GM13976 (cell line): ENCODE results near the gene CDH10.

Experiments used
- DNase-seq: peaks from one replicate; pipeline ENCODE4 v3.0.0; 2012; ENCODE audit warnings: low spot score
- CTCF ChIP-seq: IDR thresholded peaks from 2 replicates; pipeline ENCODE4 v1.5.1; 2012; ENCODE audit warnings: borderline replicate concordance, mild to moderate bottlenecking; ENCODE audit not compliant: insufficient read depth; ENCODE audit errors: extremely low read depth, missing control alignments, control extremely low read depth
- in situ Hi-C: fragments of 300-500 bp; cut with MboI; formaldehyde crosslinking; loops from one replicate; pipeline ENCODE4 v1.12.0; 2022; ENCODE audit warnings: low sequenced_read_pairs, mixed read lengths, inconsistent platforms; ENCODE audit not compliant: unreplicated experiment

CDH10 gene

DNA sequence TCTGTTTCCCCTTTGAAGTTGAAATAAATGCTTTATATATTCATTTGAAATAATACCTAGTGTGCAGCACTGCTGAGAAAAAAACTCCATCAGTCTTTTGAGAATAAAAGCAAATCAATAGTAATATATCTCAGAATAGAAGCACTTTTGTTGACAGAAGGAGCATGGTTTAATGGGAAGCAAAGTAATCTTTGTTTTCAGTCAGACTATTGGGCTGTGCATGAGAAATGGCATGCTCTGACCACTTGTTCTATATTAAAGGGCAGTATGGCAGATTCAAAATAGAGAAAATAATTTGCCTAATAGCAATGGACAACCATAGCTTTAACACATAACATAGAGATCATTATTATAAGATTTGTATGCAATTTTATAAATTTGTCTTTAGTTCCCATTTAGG is 12.4 kb downstream of the CDH10 start:
- in situ Hi-C loops = no loop called here
- no peak for DNase-seq
- TF ChIP-seq CTCF = no peak

GRCh38 chr5:24630918-24631317 is 13.9 kb downstream of the CDH10 start:
- in situ Hi-C loops = no loop called here
- no peak for DNase-seq
- no peak for TF ChIP-seq CTCF

DNA sequence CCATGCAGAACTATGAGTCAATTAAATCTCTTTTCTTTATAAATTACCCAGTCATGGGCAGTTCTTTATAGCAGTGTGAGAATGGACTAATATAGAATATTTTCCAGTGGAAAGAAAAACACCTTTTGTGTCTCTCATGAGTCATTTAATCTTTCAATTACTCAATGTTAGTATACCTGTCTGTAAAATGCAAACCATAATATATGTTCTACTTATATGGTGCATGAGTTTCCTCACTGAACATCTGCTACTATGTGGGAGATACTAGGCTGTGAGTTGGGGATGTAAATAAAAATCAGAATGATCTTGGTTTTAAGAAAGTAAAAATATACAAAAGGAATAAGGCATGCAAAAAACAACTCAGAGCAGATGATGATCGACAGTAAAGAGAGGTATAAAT is 15.0 kb downstream of the CDH10 start:
- no peak for DNase-seq
- in situ Hi-C loops = no loop called here
- no peak for TF ChIP-seq CTCF

GRCh38 chr5:24624872-24625271 is 19.9 kb downstream of the CDH10 start:
- TF ChIP-seq CTCF = no peak
- in situ Hi-C loops = no loop called here
- DNase-seq = no peak

DNA sequence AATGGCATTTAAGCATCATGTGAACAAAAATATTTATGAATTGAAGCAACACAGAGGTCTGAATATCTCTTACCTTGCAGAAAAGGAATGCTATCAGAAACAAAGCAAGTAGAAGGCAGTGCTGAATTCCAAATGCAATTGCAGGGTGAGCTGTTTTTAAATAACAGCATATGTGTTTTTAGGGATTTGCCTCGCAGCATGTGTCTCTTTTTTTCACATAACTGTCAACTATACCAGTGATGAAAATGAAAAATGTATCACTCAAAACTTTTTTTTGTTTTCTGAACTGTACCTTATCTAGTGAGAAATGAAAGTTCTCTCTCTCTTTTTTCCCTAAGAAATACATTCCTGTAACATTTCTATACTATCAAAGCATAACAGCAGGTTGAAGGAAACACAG is 21.2 kb downstream of the CDH10 start:
- in situ Hi-C loops = no loop called here
- no peak for TF ChIP-seq CTCF
- no peak for DNase-seq

GRCh38 chr5:24623031-24623430 is 21.7 kb downstream of the CDH10 start:
- no peak for TF ChIP-seq CTCF
- in situ Hi-C loops = no loop called here
- no peak for DNase-seq

DNA sequence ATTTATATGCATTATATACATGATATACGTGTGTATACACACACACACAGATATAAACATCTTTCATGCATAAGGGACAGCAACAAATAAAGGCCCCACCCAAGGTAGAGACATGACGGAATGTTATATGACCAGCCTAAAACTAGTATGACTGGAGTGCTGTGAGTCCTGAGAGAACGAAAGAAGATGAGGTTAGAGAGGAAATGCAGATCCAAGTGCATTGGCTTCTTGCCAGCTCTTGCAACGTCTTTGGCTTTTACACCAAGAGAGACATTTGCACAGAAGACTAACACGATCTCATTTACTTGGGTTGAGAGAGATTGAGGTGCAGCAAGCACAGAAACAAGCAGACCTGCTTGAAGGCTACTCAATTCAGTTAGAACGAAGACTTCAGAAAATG is 23.0 kb downstream of the CDH10 start:
- in situ Hi-C loops = no loop called here
- no peak for DNase-seq
- TF ChIP-seq CTCF = no peak
